ENCODE data around the gene TMEM169.
"Not testable (repeated sequence)": the region's sequence is repeated elsewhere in the genome, so short reads cannot be mapped to it uniquely, and the experiment has no call there.

The TMEM169 gene

GRCh38 chr2:216134958-216135541 lies 53.3 kb downstream of the TMEM169 start:
- no peak for DNase-seq

GRCh38 chr2:216139884-216140283 lies 58.2 kb downstream of the TMEM169 start:
- no peak for DNase-seq

DNA sequence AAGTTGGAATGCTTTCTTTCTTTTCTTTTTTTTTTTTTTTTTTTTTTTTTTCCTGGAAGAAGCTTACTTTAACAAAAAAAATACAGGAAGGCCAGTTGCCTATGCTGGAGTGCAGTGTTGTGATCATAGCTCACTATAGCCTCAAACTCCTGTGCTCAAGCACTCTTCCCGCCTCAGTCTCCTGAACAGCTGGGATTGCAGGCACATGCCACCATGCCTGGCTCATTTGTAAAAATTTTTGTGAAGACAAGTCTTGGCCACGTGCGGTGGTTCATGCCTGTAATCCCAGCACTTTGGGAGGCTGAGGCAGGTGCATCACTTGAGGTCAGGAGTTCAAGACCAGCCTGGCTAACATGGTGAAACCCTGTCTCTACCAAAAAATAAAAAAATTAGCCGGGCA lies 59.8 kb downstream of the TMEM169 start:
- not testable (repeated sequence) for DNase-seq

DNA sequence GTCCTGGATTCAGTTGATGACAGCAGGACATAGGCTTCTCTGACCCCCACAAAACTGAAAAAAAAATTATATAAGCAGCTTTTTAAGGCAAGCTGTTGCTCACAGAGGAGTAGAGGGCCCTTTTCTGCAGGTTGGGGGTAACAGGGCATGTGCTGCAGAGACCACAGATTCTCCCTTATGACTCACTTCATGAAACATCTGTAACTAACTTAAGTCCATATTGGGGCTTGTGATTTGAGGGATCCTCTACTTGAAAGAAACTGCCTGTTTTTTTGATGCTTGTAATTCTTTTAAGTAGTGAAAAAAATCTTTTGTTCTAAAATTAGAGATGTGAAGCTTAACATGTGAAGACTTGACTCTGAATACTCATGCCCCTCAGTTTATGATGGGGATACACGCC lies 60.8 kb downstream of the TMEM169 start:
- DNase-seq: no peak

GRCh38 chr2:216144372-216144771 lies 62.7 kb downstream of the TMEM169 start:
- no peak for DNase-seq

DNA sequence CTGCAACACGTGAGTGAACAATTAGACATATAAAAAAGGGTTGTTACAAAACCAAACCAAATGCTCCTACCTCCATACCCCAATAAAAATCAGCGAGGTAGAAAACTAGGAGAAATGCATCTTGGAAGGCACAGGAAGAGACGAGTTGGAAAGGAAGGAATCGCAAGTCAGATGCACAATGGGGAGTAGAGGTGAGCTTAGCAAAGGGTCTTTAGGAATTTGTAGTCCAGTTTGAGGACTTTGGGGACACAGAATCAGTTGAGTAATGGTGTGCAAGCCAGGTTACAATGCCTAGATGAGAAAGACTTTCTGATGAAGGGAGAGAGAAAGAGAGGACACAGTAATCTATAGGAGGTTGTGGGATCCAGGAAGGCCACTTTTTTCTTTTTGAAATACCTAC lies 63.1 kb downstream of the TMEM169 start:
- DNase-seq: no peak

DNA sequence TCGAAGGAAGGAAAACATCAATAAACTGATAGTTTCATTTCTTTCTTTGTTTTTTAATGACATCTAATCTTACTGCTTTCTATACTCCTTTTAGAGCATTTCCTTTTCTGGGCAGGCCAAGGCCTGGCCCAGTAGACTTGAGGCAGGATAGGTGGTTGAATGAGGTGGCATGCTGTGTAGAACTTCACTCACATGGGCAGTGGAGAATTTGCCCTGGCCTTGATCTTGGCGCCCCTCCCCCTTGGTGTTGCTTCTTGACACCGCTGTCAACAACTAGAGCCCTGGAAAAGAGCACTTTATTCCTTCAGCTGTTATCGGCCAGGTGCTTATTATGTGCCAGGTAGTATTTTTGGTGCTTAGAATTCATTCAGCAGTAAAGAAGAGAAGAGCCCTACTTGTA lies 64.9 kb downstream of the TMEM169 start:
- DNase-seq: no peak

DNA sequence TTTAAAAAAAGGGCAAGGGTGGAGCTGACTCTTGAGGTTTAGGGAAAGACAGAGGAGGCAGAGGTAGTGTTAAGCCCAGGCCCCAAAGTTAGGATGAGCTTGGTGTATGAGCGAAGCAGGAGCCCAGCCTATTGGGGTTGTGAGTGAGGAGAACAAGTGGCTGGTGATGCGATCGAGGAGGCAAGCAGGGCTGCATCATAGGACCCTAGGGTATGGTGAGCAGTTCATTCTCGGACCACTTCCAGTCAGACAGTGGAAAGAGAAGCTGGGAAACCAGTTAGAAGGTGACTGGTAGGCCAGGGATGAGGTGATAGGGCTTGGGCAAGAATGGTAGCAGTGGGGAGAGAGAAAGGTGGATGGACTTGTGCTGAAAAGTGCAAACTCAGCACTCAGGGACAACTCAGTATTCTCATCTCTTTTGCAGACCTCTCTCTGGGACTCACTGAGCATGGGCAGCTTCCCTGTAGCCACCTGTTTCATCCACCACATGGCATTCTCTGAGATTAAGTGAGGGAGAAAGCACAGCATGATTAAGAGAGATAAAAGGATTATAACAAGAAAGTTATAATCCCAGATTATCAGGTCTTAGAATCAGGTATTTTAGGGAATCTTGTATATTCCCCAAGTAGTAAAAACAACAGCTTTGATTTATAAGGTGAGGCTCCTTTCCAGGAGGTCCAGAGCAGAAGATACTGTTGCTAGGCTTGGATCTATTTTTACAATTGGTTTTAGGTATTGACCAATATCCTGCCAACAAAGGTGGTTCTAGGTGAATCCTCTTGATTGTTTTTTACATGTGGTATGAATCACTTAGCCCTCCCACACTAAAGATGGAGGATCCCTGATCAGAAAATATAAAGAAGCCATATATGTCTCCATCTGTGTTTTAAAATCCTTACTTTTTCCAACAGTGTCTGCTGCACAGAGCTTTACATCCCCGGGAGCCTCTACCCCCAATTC lies 65.7 kb downstream of the TMEM169 start:
- DNase-seq: no peak

DNA sequence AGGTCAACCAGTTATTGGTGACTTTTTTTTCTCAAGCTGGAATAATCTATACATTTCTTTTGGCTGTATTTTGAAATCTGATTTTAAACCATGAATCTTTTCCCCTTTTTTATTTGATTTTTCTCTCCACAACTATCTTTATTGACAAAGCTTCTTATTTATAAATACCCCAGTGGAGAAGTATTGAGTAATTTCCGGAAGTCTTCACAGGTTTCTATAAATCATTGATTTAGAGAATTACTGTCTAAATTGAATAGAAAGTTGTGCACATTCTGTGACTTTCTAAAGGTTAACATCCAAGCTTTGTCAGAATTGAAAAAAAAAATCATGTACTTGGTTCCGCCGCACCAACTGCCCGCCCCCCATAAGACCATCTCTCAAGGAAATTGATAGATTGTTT lies 67.3 kb downstream of the TMEM169 start:
- no peak for DNase-seq

- no peak for DNase-seq
Measured at GRCh38 chr2:216149741-216150140, 68.0 kb downstream of the TMEM169 start.

DNA sequence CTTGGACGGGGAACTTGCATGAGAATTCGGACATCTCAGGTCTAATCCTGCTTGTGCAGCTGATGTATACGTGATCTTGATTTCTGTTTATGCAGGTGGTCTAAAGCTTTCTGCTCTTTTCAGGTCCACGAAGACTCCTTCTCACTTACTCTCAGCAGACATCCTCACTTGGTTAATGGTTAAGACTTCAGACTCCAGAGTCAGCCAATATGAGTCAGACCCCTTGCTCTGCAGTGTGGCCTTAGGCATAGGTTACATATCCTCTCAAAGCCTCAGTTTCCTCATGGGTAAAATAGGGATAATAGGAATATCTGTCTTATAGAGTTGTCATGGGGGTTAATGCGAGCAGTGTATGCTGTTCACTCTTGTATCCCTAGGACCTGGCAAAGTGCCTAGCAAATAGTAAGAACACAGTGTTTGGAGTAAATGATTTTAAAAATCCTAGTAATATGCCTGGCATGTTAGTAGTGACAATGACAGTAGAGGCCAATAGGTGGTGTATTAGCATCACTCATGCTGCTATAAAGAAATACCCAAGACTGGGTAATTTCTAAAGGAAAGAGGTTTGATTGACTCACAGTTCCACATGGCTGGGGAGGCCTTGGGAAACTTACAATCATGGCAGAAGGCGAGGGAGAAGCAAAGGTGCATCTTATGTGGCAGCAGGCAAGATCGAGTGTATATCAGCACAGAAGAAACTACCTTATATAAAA lies 69.8 kb downstream of the TMEM169 start:
- DNase-seq: no peak
